GM12874 (cell line): ENCODE data around the gene EPHA5.

Experiments used
- TF ChIP-seq, protein P1 (sequence below): IDR thresholded peaks from 2 replicates; pipeline ENCODE4 v1.5.1; 2011; ENCODE audit warnings: low read depth, mild to moderate bottlenecking, control low read depth, low read length, moderate library complexity; ENCODE audit not compliant: insufficient read depth

The EPHA5 gene

DNA sequence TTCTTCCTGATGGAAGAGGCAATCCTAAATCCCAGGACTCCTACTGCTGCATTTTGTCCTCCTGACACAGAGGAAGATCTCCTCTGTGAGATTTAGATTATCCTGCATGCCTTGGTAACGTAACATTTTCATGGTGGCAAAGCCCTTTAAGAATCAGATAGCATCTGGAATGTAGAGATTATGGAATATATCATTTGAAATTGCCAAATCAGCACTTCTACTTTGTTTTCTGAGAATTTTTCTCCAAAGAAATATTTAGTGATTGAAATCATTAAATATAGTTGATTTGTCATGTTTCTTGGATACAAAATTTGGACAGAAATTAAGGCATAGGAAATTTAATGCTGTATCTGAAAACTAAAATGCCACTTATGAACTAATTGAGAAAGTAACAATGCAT, 326.9 kb downstream of the EPHA5 start:
- TF ChIP-seq, protein P1, sequence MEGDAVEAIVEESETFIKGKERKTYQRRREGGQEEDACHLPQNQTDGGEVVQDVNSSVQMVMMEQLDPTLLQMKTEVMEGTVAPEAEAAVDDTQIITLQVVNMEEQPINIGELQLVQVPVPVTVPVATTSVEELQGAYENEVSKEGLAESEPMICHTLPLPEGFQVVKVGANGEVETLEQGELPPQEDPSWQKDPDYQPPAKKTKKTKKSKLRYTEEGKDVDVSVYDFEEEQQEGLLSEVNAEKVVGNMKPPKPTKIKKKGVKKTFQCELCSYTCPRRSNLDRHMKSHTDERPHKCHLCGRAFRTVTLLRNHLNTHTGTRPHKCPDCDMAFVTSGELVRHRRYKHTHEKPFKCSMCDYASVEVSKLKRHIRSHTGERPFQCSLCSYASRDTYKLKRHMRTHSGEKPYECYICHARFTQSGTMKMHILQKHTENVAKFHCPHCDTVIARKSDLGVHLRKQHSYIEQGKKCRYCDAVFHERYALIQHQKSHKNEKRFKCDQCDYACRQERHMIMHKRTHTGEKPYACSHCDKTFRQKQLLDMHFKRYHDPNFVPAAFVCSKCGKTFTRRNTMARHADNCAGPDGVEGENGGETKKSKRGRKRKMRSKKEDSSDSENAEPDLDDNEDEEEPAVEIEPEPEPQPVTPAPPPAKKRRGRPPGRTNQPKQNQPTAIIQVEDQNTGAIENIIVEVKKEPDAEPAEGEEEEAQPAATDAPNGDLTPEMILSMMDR, result no peak

DNA sequence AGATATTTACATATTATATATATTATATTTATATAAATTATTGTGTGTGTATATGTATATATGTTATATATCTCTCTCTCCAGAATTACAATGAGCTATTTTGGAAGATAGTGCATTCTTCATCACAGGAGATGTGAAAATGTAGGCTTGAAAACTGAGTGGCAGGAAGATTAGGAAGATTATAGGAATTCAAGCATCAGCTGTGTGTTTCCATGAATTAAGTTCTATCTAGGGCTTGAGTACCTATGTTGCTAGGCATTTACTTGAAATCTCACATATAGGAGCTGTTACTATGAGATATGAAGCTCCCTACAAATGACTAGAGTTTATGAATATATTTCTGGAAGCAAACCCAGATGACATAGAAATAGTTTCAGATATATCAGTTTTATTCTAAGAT, 328.7 kb downstream of the EPHA5 start:
- TF ChIP-seq, protein P1, result no peak

DNA sequence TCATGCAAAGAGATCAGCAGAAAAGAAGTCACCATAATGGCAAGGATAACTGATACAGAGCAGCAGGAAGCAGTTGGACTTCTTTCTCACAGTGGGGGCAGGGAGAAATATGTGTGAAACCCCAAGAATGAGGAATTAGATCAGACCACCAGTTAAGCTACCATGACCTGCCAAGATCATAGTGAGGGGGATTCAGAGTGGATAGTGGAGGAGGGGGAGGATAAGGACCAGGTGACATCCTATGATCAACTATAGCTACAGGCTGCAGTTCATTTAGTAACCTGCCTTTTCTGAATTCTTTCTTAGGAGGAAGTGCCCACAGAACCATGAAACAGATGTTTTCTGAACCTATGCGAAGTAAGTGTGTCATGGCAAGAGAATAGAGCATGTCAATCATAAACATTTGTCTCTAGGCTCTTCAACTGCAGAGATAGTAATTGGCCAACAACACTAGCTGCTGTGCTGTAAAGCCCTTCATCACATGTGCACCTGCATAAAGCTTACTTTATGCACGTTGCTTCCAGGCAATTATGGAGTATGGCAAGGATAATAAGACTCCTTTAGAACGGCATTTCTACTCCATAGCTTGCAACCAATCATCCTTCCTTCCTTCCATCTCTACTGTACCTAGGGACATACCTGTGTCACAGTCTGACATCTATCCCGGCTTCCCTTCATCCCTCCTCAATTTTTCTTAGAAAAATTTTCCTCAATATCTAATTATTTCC, 329.7 kb downstream of the EPHA5 start:
- TF ChIP-seq, protein P1, result no peak

DNA sequence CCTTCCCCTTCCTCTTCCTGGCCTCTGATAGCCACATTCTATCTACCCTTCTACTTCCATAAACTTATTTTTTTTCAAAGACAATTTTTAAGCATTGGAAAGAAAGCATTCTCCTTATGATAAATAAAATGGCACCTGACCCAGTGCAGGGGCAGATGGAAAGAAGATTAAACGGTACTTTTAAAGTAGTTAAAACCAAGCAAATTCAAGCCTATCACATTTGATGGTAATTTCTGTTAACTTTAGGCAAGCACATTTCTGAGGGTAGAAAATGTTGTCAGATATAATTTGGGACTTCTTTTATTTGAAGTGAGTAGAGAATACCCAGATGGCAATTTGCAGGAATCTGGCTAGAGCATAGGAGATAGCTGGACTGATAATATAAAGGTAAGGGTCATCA, 332.9 kb downstream of the EPHA5 start:
- TF ChIP-seq, protein P1, result no peak

DNA sequence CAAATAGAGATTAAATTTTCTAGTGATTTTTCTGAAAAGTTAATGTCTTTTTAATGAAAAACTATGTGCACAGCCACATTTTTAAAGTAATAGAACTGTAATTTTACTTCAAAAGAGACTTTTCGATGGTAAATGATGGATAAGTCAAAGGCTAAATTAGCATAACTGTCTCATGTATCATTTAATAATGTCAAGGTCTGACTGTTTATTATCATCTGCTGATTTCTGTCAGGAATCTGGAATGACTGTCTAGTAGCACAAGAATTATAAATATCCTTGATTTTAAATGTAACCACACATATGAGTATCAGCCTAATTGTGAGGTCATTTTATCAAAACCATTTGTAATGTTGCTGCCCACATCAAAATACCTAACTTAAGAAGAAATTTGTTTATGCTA, 333.8 kb downstream of the EPHA5 start:
- TF ChIP-seq, protein P1, result no peak

DNA sequence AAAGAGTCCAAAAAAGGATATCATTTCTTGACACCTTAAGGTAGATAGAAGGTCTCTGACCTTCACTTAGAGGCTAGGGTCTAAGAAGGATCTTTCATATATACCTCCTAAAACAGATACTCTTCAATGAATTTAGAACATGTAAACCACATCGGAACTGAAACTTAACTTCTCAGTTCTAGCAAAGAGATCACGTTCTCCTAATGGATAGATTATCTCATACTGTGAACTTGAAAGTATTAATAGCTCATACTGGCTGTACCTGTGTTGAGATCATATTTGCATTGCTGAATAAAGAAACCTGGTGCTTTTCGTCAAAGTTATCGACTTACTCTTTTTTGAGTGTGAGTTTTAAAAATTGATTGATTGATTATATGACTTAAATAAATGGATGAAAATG, 353.8 kb downstream of the EPHA5 start:
- TF ChIP-seq, protein P1, result no peak

DNA sequence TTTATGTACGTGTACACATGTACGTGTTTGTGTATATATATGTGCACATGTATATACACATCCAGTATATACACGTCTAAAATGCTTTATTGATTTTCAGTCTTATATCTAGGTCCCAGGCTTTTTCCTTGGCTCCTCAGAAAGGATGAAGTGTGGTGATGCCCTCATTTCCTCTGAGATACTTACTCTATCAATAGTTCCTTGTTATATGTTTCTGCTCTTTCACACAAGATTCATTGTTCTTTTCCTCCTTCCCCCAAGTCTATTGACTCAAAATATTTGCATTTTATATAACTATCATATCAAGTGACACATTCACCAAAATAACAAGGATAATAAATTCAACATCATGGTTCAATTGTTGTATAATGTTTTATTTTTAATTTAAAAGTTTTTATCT, 359.2 kb downstream of the EPHA5 start:
- TF ChIP-seq, protein P1, result no peak
